Kidney glomerular epithelial cell (primary cell): ENCODE data around the gene LSM12.
"Not testable (repeated sequence)": the region's sequence is repeated elsewhere in the genome, so short reads cannot be mapped to it uniquely, and the experiment has no call there.

Source experiments
- DNase-seq: peaks from one replicate; lab custom pipeline; 2025; lab: John Stamatoyannopoulos, UW

The LSM12 gene

GRCh38 chr17:44076716-44077594 lies 10.5 kb upstream of the LSM12 start:
- no peak for DNase-seq

DNA sequence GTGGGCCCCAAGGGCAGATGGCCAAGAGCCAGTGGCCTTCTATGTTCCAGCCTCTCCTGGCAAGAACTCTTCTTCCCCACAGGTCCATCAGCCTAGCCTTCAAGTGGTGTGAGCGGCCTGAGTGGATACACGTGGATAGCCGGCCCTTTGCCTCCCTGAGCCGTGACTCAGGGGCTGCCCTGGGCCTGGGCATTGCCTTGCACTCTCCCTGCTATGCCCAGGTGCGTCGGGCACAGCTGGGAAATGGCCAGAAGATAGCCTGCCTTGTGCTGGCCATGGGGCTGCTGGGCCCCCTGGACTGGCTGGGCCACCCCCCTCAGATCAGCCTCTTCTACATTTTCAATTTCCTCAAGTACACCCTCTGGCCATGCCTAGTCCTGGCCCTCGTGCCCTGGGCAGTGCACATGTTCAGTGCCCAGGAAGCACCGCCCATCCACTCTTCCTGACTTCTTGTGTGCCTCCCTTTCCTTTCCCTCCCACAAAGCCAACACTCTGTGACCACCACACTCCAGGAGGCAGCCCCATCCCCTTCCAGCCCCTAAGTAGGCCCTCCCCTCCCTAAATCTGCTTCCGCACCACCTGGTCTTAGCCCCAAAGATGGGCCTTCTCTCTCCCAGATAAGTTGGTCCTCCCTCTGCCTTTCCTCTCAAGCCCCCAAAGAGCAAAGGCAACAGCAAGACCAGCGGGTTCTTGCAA lies 9.3 kb upstream of the LSM12 start:
- DNase-seq: no peak

GRCh38 chr17:44074911-44075285 lies 8.4 kb upstream of the LSM12 start:
- DNase-seq: no peak

- DNase-seq: no peak
Observed at GRCh38 chr17:44074231-44074910, 7.9 kb upstream of the LSM12 start.

GRCh38 chr17:44071772-44072171 lies 5.3 kb upstream of the LSM12 start:
- no peak for DNase-seq

- DNase-seq: no peak
Observed at GRCh38 chr17:44071198-44071520, 4.7 kb upstream of the LSM12 start.

- peak; percentile 90 for DNase-seq
Observed at GRCh38 chr17:44070455-44071197, 4.2 kb upstream of the LSM12 start, which contains the start of gene G6PC3. G6PC3 (plus strand) TSS chr17:44070735; CDS start chr17:44070966, 231 bp downstream.

- no peak for DNase-seq
Observed at GRCh38 chr17:44069974-44070454, 3.5 kb upstream of the LSM12 start.

DNA sequence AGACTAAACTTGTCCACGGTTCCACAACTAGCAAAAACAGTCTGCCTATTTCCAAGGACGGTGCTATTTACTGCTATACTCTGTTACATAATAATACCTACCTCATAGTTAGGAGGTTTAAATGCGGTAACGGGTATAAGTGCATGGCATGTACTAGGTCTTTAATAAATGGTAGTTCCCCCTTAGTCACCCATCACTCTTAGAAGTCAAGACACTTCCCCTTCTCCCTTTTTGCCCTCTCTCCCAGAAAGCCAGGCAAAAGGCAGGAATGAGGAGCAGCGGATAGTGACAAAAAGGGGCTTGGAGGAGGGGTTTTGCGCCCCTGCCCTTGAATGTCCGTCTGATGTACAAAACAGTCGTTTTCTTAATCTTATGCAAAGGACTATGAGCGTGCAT lies 1.1 kb upstream of the LSM12 start:
- no peak for DNase-seq

DNA sequence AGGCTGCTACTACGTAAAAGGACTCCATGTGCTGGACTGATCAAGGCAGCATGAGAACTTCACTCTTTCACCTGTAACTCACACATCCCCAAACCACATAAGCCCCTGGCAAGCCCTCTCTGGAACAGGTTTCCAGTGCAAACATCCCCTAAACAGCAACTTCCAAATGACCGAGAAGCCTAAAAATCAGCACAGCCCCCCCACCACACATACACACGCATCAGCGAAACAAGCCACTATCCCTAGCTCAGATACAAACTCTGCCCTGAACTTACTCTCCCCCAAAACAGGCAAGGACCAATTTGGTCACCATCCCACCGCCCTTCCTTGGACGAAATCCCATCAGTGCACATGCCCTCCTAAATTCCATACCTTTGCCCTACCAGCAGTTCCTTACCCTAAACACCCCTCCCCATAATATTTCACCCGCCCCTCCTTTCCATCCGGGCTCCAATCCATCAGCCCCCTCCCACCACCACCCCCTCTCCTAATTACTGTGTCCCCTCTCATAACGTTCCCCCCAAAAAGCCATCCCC lies 735 bp downstream of the LSM12 start:
- no peak for DNase-seq

DNA sequence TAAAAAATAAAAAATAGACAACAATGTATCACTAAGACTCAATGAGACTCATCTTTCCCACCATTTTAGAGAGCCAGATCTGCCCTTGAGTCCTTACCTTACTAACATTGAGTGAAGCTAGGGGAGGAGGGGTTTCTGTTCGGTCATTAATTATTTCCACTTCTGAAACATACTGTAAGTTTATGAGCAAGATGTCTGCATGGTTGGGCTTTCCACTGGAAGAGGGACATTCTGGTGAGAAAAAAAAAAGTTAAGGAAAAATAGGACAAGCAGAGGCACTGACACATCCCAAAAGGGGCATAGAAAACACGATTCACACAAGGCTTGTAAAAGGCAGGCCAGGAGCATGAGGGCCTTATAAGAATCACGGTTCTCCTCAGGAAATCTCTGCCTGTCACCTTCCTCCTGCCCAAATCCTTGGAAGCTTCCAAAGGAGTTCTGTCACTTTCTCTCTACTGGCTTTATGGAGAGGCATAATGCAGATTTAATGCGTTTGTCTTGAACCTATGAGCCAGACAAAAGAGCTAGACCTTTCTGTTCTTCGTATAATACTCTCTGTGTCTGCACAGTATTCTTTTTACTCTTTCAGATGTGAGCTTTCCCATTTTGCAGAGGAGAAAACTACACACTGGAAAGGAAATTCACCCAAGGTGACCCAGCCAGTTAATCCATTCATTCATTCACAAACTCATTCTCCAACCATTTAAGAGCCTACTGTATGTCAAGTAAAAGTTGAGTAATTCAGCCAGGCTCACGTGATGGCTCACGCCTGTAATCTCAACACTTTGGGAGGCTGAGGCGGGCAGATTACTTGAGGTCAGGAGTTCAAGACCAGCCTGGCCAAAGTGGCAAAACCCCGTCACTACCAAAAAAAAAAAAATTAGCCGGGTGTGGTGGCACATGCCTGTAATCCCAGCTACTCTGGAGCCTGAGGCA lies 2.5 kb downstream of the LSM12 start:
- DNase-seq: no peak

- no peak for DNase-seq
Observed at GRCh38 chr17:44062871-44063270, 3.6 kb downstream of the LSM12 start.

DNA sequence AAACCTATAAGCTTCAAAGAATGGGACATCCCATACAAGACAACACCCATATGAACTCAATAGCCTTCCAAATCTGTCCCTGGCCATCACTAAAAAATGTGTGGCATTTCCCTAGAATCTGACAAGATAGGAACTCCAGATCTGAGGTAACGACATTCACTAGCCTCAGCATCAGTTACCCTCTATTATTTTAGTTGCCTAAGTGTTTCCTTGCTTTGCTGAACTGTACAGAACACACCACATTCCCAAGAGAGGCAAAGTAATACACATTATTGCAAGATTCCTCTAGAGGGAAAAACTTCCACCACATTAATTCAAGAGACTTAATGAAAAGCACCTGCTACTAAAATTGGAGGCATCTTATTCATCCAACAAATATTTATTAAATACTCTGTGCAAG lies 5.0 kb downstream of the LSM12 start:
- DNase-seq: no peak

DNA sequence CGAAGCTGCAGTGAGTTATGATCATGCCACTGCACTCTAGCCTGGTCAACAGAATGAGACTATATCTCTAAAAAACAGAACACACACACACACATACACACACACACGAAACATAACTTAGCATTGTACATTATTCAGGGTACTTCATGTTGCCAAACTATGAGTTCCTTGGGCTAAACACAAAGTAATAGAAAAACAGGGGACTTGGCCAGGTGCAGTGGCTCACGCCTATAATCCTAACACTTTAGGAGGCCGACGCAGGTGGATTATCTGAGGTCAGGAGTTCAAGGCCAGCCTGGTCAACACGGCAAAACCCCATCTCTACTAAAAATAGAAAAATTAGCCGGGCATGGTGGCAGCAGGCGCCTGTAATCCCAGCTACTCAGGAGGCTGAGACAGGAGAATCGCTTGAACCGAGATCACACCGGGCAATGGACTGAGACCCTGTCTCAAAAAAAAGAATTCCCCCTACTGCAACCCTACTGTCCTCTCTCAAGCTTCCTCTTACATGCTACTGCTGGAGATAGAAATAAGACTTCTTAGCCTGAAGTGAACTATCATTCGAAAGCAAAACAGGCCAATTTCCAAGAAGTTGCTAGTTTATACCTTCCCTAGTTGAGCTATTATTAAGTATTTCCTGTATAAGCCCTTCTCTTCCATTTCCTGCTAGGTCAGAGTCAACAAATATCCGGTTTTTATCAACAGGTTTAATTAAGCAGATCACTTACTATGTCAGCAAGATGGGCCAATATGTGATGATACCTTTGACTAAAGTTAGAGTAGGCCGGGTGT lies 7.2 kb downstream of the LSM12 start:
- DNase-seq: no peak

DNA sequence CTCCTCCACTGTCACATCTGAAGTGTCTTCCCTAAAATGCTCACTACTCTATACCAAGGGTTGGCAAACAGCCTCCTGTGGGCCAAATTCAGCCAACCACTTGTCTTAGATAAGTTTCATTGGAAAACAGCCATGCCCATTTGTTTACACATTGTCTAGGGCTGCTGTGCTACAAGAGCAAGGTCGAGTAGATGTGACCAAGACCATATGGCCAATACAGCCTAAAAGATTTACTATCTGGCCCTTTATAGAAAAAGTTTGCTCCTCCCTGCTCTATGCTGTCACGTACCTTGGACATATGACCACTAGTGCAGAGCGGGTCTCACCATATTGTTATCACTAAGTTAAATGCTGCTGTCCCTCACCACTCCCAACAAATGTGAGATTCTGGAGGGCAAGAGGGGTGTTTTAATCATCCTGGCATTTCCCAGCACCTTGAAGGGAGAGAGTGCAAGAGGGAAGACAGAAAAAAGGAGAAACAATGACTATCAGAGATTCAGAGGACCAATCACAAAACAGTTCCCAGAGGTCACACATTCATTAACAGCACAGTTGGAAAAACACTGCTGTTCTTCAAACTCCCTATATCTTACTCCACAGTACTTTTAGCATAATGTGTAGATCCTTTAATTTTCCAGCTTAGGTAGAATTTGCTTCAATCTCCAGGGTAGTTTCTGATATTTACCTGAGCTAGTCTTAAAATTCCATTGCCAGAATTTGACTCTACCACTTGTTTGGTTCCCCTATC lies 13.2 kb downstream of the LSM12 start:
- no peak for DNase-seq

DNA sequence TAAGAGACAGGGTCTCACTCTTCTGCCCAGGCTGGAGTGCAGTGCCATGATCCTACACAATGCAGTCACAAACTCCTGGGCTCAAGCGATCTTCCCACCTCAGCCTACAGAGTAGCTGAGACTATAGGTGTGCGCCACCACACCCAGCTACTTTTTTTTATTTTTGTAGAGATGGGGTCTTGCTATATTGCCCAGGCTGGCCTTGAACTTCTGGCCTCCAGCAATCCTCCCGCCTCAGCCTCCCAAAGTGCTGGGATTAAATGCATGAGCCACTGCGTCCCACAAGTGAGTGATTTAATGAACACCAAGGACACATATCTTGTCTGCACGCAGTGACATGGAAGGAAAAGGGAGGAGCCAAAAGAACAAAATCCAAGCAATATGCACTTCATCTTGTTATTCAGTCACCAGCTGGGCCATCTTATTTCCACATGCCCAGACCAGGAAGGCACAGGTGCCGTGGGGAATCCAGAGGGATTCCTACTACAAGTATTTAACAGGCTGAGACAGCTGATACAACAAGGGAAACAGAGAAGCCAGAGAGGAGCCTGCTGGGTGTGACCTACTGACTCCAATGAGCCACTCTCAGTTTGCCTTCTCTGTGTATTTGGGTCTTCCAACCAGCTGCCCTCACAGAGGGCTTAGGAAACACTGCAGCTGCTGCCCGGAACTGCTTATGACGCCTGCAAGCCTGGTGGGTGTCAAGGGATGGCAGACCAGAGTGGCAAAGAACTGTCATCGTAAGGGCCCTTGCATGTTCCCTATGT lies 17.0 kb downstream of the LSM12 start:
- DNase-seq: no peak

GRCh38 chr17:44046893-44047292 lies 19.6 kb downstream of the LSM12 start:
- DNase-seq: not testable (repeated sequence)

DNA sequence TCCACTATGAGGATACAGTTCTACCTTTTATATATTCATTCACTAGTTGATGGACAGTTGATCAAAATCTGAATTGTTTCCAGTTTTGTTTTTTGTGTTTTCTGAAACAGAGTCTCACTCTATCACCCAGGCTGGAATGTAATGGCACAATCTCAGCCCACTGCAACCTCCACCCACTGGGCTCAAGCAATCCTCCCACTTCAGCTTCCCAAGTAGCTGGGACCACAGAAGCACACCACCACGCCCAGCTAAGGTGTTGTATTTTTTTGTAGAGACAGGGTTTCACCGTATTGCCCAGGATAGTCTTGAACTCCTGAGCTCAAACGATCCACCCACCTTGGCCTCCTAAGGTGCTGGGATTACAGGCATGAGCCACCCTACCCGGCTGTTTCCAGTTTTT lies 21.0 kb downstream of the LSM12 start:
- no peak for DNase-seq
